Loucy (cell line): ENCODE results near the gene LOXL1.

Experiments used
- H2AFZ ChIP-seq: fragments of 200-600 bp; sonication (generic); 2 replicates; pipeline ENCODE4 v1.6.0; 2016; ENCODE audit warnings: antibody characterized with exemption, mild to moderate bottlenecking, low read length, moderate library complexity
- H3F3A ChIP-seq: fragments of 200-600 bp; 2 replicates; pipeline ENCODE4 v1.6.0; 2016; ENCODE audit warnings: antibody characterized with exemption, low read depth, mild to moderate bottlenecking
- H3K27me3 ChIP-seq: fragments of 200-600 bp; sonication (generic); 2 replicates; pipeline ENCODE4 v1.6.1; 2014; ENCODE audit warnings: low read length, mild to moderate bottlenecking; ENCODE audit not compliant: insufficient read depth, poor library complexity, severe bottlenecking
- H3K36me3 ChIP-seq: fragments of 200-600 bp; sonication (generic); 2 replicates; pipeline ENCODE4 v1.6.1; 2016; ENCODE audit warnings: low read length; ENCODE audit not compliant: insufficient read depth
- H3K4me1 ChIP-seq: fragments of 200-600 bp; sonication (generic); 2 replicates; pipeline ENCODE4 v1.5.1; 2014; ENCODE audit warnings: low read length, mild to moderate bottlenecking; ENCODE audit not compliant: insufficient read depth, poor library complexity, severe bottlenecking
- H3K4me2 ChIP-seq: fragments of 200-600 bp; sonication (generic); 2 replicates; pipeline ENCODE4 v1.6.0; 2014; ENCODE audit warnings: antibody characterized with exemption, low read length, low read depth, mild to moderate bottlenecking; ENCODE audit not compliant: poor library complexity, severe bottlenecking
- H3K4me3 ChIP-seq: fragments of 200-600 bp; sonication (generic); 2 replicates; pipeline ENCODE4 v1.5.1; 2014; ENCODE audit warnings: low read length, mild to moderate bottlenecking, mixed read lengths; ENCODE audit not compliant: poor library complexity, severe bottlenecking
- H3K79me2 ChIP-seq: fragments of 200-600 bp; sonication (generic); 2 replicates; pipeline ENCODE4 v1.6.1; 2014; ENCODE audit warnings: low read length; ENCODE audit not compliant: insufficient read depth
- H3K9ac ChIP-seq: fragments of 200-600 bp; sonication (generic); 2 replicates; pipeline ENCODE4 v1.6.0; 2014; ENCODE audit warnings: mild to moderate bottlenecking, low read depth, low read length, moderate library complexity; ENCODE audit not compliant: poor library complexity, severe bottlenecking
- H3K9me2 ChIP-seq: fragments of 200-600 bp; sonication (generic); replicated peaks from 2 replicates; pipeline ENCODE4 v1.6.1; 2016; ENCODE audit warnings: low read depth, low read length, mixed read lengths
- H3K9me3 ChIP-seq: fragments of 200-600 bp; sonication (generic); 2 replicates; pipeline ENCODE4 v1.6.1; 2014; ENCODE audit warnings: mild to moderate bottlenecking, antibody characterized with exemption, low read length, low read depth; ENCODE audit not compliant: insufficient read depth
- H4K20me1 ChIP-seq: fragments of 200-600 bp; sonication (generic); 2 replicates; pipeline ENCODE4 v1.6.0; 2014; ENCODE audit warnings: antibody characterized with exemption, low read length, mild to moderate bottlenecking; ENCODE audit not compliant: insufficient read depth, poor library complexity, severe bottlenecking
- CTCF ChIP-seq: fragments of 200-600 bp; sonication (generic); conservative IDR thresholded peaks from 2 replicates; pipeline ENCODE4 v1.5.1; 2014; ENCODE audit warnings: mild to moderate bottlenecking, antibody characterized with exemption, low read length
- EZH2phosphoT487 ChIP-seq: fragments of 200-600 bp; IDR thresholded peaks from 2 replicates; pipeline ENCODE4 v1.6.1; 2018; ENCODE audit warnings: antibody characterized with exemption, mild to moderate bottlenecking, moderate library complexity, borderline replicate concordance

Gene LOXL1

GRCh38 chr15:73930371-73930770 lies 4.1 kb downstream of the LOXL1 start:
- H3K9ac ChIP-seq = no peak overlapping the region
- H3F3A ChIP-seq = peaks cover 5% of the 10 kb centered on the region; the same call in 1 of the 2 replicates
- no peaks in the 10 kb centered on the region for H4K20me1 ChIP-seq
- TF ChIP-seq EZH2phosphoT487 (no peak), CTCF (no peak)
- no peaks in the 10 kb centered on the region for H3K36me3 ChIP-seq
- H3K4me2 ChIP-seq = no peak overlapping the region
- no peaks in the 10 kb centered on the region for H3K79me2 ChIP-seq
- peaks cover 65% of the 10 kb centered on the region for H3K4me1 ChIP-seq
- H3K4me3 ChIP-seq = no peak overlapping the region
- H3K9me2 ChIP-seq = no peaks in the 10 kb centered on the region
- H3K27me3 ChIP-seq = no peaks in the 10 kb centered on the region
- H3K9me3 ChIP-seq = no peaks in the 10 kb centered on the region
- no peak overlapping the region for H2AFZ ChIP-seq

GRCh38 chr15:73930790-73931281 lies 4.6 kb downstream of the LOXL1 start:
- Histone ChIP-seq H4K20me1 (no peaks in the 10 kb centered on the region), H3K4me2 (peak overlapping the region; percentile 37), H3K36me3 (no peaks in the 10 kb centered on the region), H3K79me2 (no peaks in the 10 kb centered on the region), H3K9me3 (no peaks in the 10 kb centered on the region), H3K9ac (peak overlapping the region; percentile 31), H3K4me1 (peaks cover 70% of the 10 kb centered on the region), H3F3A (peaks cover 5% of the 10 kb centered on the region; the same call in 1 of the 2 replicates), H3K27me3 (no peaks in the 10 kb centered on the region), H3K4me3 (no peak overlapping the region), H3K9me2 (no peaks in the 10 kb centered on the region), H2AFZ (no peak overlapping the region)
- TF ChIP-seq EZH2phosphoT487 (no peak), CTCF (no peak)

GRCh38 chr15:73931441-73931840 lies 5.2 kb downstream of the LOXL1 start:
- Histone ChIP-seq H3K4me1 (peaks cover 76% of the 10 kb centered on the region), H3K79me2 (no peaks in the 10 kb centered on the region), H4K20me1 (no peaks in the 10 kb centered on the region), H3K4me3 (no peak overlapping the region), H3K9me3 (no peaks in the 10 kb centered on the region), H3K27me3 (no peaks in the 10 kb centered on the region), H3K36me3 (no peaks in the 10 kb centered on the region), H3F3A (peaks cover 5% of the 10 kb centered on the region; the same call in 1 of the 2 replicates), H3K9me2 (no peaks in the 10 kb centered on the region), H3K4me2 (peak overlapping the region; percentile 37), H2AFZ (peak overlapping the region; percentile 20; the same call in 1 of the 2 replicates), H3K9ac (peak overlapping the region; percentile 31)
- TF ChIP-seq CTCF (no peak), EZH2phosphoT487 (no peak)
